GM18511 (cell line): Measurements from ENCODE around the gene FAM199X.
A peak's percentile ranks its signal among the peaks of the same experiment; 100 is the strongest.

Experiments
- ATAC-seq: cut with Tn5 transposase; IDR thresholded peaks from one replicate; pipeline ENCODE4 v1.9.1; 2021; ENCODE audit warnings: mild to moderate bottlenecking, moderate library complexity; ENCODE audit not compliant: unreplicated experiment

FAM199X gene

DNA sequence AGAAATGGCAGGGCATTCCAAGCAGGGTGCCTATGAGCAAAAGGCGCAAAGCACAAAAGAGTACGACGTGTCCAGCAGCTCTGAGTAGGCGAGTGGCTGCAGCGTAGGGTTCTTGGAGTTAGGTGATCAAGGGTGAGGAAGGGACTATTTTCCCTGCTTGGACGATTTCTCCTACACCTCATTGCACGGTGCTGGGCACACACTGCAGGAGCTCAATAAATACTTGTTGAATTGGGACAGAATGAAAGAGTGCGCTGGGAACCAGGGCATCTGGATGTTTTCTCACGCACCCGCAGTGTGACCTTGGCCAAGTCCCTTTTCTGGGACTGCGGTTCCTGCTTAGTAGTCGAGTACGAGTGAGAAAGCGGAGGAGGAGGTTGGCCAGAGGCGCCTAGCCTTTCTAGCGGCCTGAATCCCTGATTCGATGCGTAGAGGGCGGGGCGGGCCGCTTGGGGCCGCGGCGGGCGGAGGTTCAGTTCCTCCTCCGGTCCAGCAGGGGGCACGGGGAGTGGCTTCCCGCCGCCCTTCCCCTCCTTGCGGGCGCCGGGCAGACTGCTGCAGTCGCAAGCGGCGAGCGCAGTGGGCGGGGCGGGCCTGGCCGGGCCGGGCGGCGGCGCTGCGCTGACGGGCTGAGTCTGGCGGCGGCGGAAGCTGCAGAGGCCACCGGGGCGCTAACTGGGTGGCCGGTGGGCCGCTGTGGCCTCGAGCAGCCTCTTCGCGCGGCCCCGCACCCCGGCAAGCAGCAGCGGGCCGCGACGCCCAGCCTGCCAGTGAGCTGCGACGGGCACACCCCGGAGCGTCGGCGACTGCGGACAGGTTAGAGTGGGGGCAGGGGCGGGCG, at the start of gene FAM199X:
Gene FAM199X (plus strand): TSS at position 560 of the 841 bp plus-strand sequence. CDS start 333 bp downstream, outside the sequence.
- ATAC-seq, result peak; percentile 93

DNA sequence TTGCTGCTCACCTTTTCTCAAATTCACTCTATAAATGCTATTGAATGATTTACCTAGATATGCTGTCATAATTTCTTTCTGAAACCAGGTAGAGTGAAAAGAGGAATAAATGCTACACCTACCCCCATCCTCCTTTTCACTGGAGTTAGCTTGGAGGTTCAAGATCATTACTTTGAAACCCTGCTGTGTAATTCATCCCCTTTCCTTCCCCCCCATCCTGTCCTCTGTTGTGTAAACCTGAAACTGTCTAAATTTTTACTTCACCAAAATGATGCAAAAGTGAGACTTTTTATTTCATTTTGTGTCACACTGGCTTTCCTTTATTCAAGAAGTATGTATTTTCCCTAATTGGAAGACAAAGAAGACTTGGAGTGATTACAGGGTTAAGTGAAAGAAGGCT, 48.5 kb upstream of the FAM199X start:
- ATAC-seq, result no peak

DNA sequence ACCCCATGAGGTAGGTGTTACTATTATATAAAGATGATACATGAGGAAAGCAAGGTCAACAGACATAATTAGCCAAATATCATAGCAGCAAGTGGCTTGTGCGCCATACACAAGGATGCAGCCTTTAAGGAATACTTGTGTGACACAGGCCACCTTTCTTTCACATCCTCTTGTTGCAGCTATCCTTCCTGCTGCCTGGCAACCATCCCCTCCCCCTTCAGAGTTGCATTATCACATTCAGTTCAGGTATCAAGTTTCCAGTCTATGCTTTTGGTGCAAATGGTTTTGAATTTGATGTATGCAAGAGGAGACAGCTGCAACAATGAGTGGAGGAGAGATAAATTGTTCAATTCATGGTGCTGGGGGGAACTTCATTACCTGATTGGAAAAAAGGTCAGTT, 47.5 kb upstream of the FAM199X start:
- ATAC-seq, result no peak

DNA sequence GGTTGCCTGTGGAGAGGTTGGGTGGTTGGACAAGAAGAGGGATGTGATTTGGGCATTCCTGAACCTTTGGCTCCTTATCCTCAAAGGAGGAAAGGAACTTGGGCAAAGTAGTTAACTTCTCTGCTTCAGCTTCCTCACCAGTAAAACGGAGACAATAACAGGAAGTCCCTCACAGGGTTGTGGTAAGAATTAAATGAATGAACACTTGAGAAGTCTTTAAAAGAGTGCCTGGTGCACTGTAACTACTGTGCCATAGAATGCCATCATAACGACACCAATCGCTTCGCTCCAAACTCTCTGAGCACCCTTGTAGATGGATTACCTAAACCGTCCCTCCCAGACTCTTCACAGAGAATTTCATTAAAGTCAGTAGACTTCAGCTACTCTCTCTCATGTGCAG, 43.4 kb upstream of the FAM199X start:
- peak; percentile 63 for ATAC-seq

DNA sequence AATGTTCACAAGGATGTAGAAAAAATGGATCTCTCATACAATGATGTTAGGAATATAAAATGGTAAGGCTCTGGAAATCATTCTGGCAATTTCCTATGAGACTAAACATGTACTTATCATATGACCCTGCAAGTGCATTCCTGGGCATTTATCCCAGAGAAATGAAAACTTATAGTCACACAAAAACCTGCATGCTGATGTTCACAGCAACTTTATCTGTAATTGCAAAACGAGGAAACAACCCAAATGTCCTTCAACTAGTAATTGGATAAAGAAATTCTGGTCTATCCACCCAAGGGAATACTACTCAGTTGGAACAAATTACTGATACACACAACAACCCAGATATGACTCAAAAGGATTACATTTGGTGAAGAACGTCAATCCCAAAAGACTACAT, 39.4 kb upstream of the FAM199X start:
- no peak for ATAC-seq

DNA sequence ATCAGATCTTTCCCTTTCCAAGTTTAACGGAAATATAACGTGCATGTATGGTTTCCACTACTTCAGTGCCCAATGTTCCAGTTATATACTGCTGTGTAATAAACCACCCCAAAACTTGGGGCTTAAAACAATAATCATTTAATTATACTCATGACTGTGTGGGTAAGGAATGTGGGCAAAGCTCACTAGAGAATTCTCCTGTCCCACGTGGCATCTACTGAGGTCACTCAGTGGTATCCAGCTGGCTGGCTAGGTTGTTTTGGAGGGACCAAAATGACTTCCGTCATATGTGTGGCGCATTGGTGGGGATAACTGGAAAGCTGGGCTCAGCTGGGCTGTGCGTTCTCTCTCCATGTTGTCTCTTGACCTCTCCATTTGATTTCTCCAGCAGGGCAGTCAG, 35.4 kb upstream of the FAM199X start:
- no peak for ATAC-seq

DNA sequence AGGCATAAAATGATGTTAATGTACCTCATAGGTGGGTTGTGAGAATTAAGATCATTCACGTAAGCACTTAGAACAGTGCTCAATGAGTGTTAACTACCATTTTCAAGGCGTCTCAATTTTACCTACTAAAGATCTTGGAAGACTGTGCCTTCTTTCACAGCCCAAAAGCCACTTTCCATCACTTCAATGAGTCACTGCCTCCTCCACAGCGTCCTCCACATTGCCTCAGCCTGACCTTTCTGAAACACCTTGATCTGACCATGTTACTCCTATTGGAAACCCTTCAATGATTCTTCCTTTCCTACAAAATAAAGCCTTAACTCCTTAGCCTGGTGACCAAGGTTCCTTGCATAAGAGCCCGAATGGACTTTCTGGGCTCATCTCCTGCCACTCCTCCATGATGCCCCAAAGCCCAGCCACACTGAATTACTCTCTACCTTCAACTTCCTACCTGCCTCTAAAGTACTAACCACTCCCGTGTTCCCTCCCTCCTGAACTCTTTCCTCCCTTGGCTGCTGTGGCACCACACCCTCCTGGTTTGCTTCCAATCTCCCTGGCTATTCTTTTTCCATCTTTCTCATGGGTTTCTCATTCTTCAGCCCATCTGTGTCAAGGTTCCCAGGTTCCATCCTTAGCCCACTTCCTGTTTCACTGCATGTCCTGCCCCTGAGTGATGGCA, 31.5 kb upstream of the FAM199X start:
- ATAC-seq, result no peak

DNA sequence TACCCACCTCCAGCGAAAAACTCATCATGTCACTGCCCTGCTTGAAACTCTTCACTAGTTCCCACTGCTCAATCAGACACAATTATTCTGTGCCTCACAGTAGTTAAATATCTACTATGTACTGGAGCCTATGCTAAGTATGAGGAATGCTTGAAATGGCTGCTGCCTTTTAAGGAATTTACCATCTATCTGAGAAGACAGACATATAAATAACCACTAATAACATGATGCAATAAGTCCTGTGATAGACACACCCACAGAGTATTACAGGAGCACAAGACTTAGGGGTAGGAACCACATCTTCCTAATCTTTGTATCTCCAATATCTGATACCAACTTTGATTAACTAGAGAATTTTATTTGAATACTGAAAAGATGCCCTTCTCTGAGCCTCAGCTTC, 30.6 kb upstream of the FAM199X start:
- no peak for ATAC-seq

DNA sequence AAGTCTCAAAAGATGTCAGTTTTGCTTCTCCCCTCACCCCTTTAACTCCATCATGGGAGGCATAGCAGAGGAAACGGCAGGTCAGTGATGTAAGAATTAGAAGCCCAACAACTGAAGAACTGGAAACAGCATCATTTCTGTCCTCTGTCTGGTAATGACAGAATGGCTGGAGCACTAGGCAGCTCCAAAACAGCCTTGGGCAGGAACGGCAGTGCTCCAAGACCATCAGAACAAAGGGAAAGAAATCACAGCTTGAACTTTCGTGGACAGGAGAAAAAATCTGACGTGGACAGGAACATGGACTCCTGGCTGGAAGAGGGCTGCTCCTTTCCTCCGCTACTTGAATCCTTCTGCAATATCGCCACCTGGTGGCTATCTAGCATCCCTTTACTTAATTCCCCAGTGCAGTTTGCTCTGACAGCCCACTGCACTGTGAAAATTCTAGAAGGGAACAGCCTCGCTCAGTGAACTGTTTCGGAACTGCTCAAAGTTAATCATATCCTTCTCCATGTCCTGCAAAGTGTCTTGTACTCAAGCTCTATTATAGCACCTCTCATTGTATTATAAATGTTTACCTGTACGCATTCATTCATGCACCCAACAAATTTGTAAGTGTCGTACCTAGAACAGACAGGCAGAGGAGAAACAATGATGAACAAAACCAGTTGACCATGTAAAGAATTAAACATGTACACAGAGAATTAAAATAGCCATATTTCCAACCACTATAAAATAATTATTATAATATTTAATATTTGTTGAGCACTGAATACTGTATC, 29.8 kb upstream of the FAM199X start:
- peak; percentile 92 for ATAC-seq

DNA sequence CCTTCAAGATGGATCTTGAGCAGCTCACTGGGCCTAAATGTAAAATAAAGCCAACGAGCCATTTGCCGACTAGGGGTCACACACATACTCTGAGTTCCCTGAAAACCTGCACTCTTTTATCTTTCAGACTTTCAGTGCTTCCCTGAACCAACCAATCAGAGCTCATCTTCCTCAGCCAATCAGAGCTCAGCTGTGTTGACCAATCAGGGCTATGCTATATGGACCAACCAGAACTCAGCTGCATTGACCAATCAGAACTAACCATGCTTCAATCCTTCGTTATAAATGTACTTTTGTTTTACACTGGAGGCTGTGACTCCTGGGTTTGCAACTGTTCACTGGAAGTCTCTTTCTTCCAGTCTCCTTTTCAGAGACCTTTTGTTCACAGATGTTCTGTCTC, 28.8 kb upstream of the FAM199X start:
- ATAC-seq, result no peak

DNA sequence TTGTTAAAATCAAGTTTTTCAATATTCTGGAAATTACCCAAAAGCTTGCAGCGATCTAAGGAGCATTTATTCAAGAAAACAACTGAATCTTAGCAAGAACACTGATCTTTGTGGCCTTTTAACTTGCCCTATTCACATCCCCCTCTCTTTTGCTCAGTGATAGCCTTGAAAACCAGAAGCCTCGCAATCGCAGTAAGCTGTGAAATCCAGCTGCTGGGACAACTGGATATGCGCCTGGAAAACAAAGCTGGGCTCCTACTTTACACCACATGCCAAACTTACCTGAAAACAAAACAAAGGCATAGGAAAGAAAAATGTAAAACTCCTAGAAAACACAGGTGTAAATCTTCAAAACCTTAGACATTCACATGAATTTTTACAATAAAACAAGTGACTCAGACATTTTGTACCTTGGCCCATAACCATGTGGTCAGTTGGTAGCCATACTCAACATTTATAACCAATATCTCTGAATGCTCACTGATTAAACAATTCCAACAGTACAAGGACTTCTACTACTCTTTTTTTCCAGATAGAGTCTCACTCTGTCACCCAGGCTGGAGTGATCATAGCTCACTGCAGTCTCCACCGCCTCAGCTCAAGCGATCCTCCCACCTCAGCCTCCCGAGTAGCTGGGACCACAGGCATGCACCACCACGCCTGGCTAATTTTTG, 25.0 kb upstream of the FAM199X start:
- ATAC-seq, result no peak

DNA sequence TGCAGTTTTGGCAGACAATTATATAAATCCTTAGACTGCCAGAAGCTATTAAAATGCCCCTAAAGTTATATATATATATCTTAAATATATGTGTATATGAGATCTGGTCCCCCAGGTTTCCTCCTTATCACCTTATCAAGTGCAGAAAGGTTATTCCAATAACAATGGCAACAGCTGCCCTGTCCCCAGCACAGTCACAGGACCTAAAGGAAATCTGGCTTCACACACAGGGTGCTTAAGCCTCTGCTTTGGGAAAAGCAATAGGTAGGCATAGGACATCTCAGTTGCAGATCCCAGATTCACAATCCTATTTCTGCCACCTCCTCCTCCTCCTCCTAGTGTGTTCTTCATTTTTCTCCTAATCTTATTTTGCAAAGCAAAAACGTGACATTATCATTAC, 15.2 kb upstream of the FAM199X start:
- no peak for ATAC-seq

DNA sequence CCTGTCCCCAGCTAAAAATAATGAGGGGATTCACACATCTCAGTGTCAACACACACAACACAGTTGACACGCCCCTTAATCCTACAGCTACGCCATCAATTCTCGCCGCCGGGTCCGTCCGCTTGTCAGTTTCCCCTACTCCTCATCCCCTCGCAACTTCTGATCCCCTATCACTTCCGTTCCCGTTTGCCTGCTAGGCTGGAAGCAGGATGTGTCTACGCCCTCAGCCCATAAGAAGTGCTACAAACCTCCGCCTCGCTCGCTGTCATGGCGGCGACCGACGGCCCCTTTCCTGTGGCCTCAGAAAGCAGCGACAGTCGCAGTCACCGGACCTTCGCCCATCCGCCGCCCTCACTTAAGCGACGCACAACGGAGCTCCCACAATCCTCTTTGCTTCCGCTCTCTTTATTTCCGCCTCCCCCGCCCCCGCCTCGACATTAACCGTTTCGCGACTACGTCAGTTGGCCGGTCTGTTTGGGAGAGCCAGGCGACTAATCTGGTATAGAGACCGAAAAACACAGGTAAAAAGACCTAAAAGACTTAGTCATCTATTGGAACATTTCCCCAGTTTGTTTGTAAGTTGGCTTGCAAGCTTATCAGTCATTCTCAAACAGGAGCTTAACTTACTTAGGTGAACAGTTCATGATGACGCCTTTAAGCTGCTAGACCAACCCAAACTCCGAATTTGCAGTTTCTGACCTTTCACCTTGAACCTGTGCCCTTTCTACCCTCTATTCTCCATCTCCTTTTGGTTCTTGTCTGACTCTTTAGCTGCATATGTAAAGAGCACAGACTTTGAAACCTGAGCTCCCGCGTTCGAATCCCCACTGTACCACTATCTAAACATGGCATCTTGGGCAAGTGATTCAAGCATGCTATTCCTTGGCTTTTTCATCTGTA, 9.4 kb upstream of the FAM199X start, which contains the start of gene SLC25A53:
Gene SLC25A53 (minus strand): TSS at position 380 of the 900 bp plus-strand sequence. CDS start 51,752 bp downstream, outside the sequence.
- peak; percentile 95 for ATAC-seq

DNA sequence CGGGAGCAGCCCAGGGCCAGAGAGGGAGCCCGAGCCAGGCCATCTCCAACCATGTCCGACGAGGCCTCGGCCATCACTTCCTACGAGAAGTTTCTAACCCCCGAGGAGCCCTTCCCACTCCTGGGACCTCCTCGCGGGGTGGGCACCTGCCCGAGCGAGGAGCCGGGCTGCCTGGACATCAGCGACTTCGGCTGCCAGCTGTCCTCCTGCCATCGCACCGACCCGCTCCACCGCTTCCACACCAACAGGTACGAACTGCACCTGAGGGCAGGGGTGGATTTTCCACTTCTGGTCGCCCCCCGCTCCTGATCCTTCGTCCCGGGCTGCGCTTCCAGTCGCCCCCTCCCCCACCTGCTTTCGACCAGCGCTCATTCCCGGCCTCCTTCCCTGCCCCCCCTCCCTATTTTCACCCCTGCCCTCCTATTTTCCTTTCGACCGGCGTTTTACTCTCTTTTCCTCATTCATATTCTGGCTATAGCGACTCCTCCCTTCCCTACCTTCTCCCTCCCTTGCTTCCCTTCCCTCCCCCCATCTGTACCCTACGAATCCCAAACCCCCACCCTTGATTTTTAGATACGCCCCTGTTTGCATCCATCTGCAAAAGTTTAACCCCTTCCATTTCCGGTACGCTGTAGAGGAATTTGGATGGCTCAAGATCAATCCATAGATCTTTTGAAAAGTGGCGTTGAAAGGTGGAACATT, 633 bp downstream of the FAM199X start:
- ATAC-seq, result no peak

DNA sequence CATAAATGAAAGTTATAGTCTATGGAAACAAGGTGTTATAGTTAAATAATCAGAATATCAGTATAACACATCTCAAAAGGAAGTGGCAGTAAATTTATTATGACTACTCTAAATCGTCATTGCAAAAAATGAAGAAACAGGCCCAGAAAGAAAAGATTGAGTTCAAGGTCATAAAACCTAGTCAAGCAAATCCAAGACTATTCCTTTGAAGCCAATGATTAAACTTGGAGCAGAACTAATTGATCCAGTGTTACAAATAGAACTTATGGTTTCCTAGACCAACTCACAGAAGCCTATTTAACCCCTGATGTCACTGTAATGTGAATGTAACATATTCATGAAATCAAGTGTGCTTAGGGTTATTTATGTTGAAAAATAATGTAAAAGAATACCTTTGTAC, 1.9 kb downstream of the FAM199X start:
- ATAC-seq, result no peak

DNA sequence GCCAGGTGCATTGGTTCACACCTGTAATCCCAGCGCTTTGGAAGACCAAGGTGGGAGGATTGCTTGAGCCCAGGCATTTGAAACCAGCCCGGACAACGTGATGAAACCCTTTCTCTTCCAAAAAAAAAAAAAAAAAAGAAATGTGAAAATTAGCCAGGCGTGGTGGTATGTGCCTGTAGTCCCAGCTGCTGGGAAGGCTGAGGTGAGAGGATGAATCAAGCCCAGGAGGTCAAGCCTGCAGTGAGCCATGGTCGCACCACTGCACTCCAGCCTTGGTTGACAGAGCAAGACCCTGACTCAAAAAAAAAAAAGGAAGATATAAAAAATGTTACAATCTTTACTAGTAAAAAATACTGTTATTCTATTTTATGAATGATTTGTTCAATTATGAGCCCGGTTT, 5.9 kb downstream of the FAM199X start:
- ATAC-seq, result no peak

DNA sequence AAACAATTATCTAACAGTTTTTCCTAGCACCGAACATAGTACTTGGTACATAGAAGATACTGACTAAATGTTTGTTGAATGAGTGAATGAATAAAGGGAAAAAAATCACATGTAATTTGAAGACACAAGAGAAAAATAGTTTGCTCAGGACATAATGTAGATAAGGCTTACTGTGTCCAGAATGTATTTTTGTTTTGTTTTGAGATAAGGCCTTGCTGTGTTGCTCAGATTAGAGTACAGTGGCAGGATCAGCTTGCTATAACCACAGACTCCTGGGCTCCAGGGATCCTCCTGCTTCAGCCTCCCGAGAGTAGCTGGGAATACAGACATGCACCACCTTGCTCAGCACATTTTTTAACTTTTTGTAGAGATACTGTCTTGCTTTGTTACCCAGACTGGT, 6.5 kb downstream of the FAM199X start:
- no peak for ATAC-seq

DNA sequence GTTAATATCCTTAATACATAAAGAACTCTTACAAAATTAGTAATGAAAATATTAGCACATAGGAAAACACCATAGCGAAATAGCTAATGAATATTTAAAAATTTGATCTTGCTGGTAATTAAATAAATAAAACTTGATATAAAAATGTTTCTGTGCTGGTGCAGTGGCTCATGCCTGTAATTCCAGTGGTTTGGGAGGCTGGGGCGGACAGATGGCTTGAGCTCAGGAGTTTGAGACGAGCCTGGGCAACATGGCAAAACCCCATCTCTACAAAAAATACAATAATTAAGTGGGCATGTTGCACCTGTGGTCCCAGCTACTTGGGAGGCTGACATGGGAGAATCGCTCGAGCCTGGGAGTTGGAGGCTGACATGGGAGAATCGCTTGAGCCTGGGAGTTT, 7.6 kb downstream of the FAM199X start:
- no peak for ATAC-seq

DNA sequence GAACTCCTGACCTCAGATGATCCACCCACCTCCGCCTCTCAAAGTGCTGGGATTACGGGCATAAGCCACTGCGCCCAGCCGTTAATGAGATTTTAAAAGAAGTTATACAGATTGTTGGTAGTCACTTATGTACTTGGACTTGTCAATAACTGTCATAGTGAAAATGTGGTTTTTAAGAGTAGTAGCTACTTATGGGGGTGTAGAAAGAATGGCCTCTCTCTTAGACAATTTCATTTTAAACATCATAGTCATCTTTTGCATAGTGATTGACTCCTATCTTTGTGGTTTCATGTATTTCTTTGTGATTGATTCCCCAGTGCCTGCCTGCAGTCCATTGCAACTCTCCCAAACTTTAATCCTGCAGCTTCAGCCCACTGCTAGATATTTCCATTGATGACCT, 17.4 kb downstream of the FAM199X start:
- no peak for ATAC-seq
